ENCODE measurements around the gene GCSH. TPM values are rescaled to one million over a fixed set of nuclear protein-coding genes. Genes with fewer than 3 reads are reported as not detected.

Gene GCSH
- total RNA-seq, 2 donors from 2014 or later: 7.6 to 27.5 TPM

DNA sequence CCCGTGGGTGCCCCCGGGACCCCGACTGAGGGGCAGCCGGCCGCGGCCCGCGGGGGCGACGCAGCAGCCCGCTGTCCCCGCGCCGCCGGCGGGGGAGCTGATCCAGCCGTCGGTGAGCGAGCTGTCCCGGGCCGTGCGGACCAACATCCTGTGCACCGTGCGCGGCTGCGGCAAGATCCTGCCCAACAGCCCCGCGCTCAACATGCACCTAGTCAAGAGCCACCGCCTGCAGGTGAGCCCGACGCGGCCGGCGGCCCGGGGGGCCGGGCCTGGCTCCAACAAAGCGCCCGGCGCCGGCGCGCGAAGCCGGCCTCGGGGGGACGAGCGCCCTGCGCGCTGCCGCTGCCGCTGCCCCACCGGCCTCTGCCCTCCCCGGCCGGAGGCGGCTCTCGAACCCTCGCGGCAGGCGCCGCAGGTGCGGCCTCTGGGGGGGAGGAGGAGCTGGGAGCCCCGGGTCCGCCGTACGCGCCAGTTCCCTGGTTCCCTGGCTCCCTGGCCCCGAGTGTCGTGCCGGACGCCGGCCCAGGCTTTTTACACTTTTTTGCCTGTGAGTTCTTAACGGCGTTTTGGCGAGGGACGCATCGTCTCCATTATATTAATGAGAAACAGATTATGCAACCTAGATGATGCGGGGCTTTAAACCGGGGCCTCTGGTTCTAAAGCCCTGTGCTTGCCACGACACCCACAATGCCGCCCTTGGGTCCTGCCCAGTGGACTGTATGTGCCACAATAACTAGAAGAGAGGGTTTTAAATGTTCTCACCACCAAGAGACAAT is 60.0 kb downstream of the GCSH start:
- intact Hi-C loops (cut with DNase I): loop anchor here (2.0 to 10.0 kb wide), 2 partner anchors 41 to 279 kb away; partner anchors contain the start of genes C16orf46 and GAN
- peaks cover 5% of the 10 kb centered on the region for H3K4me1 ChIP-seq (replicated peaks)
- peak; percentile 7 for DNase-seq (ENCODE audit: low spot score)
- TF ChIP-seq, protein P1, sequence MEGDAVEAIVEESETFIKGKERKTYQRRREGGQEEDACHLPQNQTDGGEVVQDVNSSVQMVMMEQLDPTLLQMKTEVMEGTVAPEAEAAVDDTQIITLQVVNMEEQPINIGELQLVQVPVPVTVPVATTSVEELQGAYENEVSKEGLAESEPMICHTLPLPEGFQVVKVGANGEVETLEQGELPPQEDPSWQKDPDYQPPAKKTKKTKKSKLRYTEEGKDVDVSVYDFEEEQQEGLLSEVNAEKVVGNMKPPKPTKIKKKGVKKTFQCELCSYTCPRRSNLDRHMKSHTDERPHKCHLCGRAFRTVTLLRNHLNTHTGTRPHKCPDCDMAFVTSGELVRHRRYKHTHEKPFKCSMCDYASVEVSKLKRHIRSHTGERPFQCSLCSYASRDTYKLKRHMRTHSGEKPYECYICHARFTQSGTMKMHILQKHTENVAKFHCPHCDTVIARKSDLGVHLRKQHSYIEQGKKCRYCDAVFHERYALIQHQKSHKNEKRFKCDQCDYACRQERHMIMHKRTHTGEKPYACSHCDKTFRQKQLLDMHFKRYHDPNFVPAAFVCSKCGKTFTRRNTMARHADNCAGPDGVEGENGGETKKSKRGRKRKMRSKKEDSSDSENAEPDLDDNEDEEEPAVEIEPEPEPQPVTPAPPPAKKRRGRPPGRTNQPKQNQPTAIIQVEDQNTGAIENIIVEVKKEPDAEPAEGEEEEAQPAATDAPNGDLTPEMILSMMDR (IDR thresholded peaks at IDR 0.05): no peak
- TF ChIP-seq POLR2A (IDR thresholded peaks at IDR 0.05) (no peak), POLR2AphosphoS5 (IDR thresholded peaks at IDR 0.05) (no peak)
- peak overlapping the region; percentile 53 to 73 for H3K27ac ChIP-seq
- no peaks in the 10 kb centered on the region for H3K36me3 ChIP-seq
- no peaks in the 10 kb centered on the region for H3K9me3 ChIP-seq
- WGBS: 1% methylated on average over 31 of the region's 80 CpGs
- peak overlapping the region; percentile 77 for H3K4me3 ChIP-seq
- no peaks in the 10 kb centered on the region for H3K27me3 ChIP-seq (replicated peaks; ENCODE audit: insufficient read depth)

DNA sequence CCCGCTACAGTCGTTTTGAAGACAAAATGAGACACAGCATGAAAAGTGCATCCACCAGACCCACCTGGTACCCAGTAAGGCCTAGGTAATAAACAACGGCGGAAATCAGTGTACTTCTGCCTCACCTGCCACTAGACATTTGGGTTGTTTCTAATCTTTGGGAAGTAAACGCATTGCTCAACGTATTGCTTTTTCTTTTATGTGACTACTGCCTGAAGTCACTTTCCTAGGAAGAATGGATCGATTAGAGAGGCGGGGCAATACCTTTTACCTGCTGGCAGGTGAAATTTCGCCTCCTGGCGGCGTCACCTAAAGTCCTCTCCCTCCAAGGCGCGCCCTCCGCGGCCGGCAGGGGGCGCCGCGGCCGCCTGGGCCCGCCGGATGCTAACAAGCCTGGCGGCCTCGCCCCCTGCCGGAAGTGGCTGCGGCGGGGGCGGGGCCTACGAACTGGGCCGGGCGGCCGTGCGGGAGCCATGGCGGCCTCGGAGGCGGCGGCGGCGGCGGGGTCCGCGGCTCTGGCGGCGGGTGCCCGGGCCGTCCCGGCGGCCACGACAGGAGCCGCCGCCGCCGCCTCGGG is 60.7 kb downstream of the GCSH start, which contains the start of gene ATMIN:
Gene ATMIN, plus strand, starts transcription at position 445 of the 577 bp plus-strand sequence. Its CDS starts 29 bp downstream, at position 474.
- no peaks in the 10 kb centered on the region for H3K36me3 ChIP-seq
- peak within 1 kb of the TSS; percentile 53 to 73 for H3K27ac ChIP-seq
- WGBS: 7% methylated on average over 39 of the region's 54 CpGs
- no peaks in the 10 kb centered on the region for H3K9me3 ChIP-seq
- H3K4me1 ChIP-seq (replicated peaks): peaks cover 5% of the 10 kb centered on the region
- DNase-seq (ENCODE audit: low spot score): peak; percentile 85
- H3K27me3 ChIP-seq (replicated peaks; ENCODE audit: insufficient read depth): no peaks in the 10 kb centered on the region
- no peak for TF ChIP-seq POLR2A (IDR thresholded peaks at IDR 0.05)
- TF ChIP-seq, protein P1 (IDR thresholded peaks at IDR 0.05): peak; percentile 99 to 100 (median 100)
- H3K4me3 ChIP-seq: peak within 1 kb of the TSS; percentile 77
- intact Hi-C loops (cut with DNase I): loop anchor here (10.0 kb wide), 1 partner anchor 279 kb away; the partner anchor contains the start of gene GAN

Small RNAs within 50 kb of the gene (small RNA-seq; reads per million reads assigned to genes)
- gene AC092718.3 (0 reads per million in 2 donors), gene RNU6-1191P (0 reads per million in 2 donors)

Other genes starting within 250 kb of the GCSH start
- gene CMC2, start 89.5 kb downstream of the GCSH start, total RNA-seq: 100 to 1,000 TPM in 1 of 2 donors, 10 to 100 TPM in 1; 38.9 to 153 TPM
- gene CENPN, start 89.2 kb downstream of the GCSH start, total RNA-seq: 100 to 1,000 TPM in 1 of 2 donors, 10 to 100 TPM in 1; 40.6 to 103 TPM
- gene ATMIN, start 60.6 kb downstream of the GCSH start, total RNA-seq: 10 to 100 TPM; 47.1 to 62.4 TPM
- 10 to 100 TPM in 1 of 2 donors, 1 to 10 TPM in 1; 3.9 to 15.7 TPM for gene C16orf46, start 19.2 kb downstream of the GCSH start, total RNA-seq
- gene BCO1, start 142.3 kb upstream of the GCSH start, total RNA-seq: 1 to 10 TPM in 1 of 2 donors, under 1 TPM in 1; 0.18 to 2.2 TPM
- 10 to 100 TPM in 1 of 2 donors, 1 to 10 TPM in 1; 8.2 to 10.1 TPM for gene GAN, start 218.6 kb upstream of the GCSH start, total RNA-seq